Measurements from ENCODE around the gene CA10.

DNA sequence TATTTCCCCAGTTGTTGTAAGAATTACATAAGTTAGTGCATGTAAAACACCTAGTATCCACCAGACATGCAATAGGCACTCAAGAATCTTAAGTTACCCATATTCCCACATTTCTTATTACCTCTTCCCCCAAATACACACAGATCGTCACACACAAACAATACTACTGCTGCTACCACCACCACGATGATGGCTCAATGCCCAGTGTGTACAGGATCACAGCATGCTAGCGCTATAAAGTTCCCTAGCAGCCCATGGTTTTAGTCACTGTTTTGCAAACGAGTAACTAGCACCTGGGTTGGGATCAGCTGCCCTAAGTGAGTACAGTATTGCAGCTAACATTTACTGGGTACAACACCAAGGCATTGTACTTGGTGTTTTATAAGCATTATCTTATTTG lies 486.4 kb downstream of the CA10 start:
- TF ChIP-seq, protein P1, sequence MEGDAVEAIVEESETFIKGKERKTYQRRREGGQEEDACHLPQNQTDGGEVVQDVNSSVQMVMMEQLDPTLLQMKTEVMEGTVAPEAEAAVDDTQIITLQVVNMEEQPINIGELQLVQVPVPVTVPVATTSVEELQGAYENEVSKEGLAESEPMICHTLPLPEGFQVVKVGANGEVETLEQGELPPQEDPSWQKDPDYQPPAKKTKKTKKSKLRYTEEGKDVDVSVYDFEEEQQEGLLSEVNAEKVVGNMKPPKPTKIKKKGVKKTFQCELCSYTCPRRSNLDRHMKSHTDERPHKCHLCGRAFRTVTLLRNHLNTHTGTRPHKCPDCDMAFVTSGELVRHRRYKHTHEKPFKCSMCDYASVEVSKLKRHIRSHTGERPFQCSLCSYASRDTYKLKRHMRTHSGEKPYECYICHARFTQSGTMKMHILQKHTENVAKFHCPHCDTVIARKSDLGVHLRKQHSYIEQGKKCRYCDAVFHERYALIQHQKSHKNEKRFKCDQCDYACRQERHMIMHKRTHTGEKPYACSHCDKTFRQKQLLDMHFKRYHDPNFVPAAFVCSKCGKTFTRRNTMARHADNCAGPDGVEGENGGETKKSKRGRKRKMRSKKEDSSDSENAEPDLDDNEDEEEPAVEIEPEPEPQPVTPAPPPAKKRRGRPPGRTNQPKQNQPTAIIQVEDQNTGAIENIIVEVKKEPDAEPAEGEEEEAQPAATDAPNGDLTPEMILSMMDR (IDR thresholded peaks at IDR 0.05; ENCODE audit: insufficient read depth, low read length, poor library complexity, severe bottlenecking), result no peak
- TF ChIP-seq EZH2phosphoT487 (conservative IDR thresholded peaks at IDR 0.05; ENCODE audit: low read length), result no peak

All from SU-DHL-6 (cell line).